NAMALWA (cell line): ENCODE data around the gene TRIM15.
"Not testable (repeated sequence)": the region's sequence is repeated elsewhere in the genome, so short reads cannot be mapped to it uniquely, and the experiment has no call there.

Source experiments
- DNase-seq: peaks from one replicate; pipeline ENCODE4 v3.0.0-alpha.2; 2015; ENCODE audit warnings: low spot score

The TRIM15 gene

DNA sequence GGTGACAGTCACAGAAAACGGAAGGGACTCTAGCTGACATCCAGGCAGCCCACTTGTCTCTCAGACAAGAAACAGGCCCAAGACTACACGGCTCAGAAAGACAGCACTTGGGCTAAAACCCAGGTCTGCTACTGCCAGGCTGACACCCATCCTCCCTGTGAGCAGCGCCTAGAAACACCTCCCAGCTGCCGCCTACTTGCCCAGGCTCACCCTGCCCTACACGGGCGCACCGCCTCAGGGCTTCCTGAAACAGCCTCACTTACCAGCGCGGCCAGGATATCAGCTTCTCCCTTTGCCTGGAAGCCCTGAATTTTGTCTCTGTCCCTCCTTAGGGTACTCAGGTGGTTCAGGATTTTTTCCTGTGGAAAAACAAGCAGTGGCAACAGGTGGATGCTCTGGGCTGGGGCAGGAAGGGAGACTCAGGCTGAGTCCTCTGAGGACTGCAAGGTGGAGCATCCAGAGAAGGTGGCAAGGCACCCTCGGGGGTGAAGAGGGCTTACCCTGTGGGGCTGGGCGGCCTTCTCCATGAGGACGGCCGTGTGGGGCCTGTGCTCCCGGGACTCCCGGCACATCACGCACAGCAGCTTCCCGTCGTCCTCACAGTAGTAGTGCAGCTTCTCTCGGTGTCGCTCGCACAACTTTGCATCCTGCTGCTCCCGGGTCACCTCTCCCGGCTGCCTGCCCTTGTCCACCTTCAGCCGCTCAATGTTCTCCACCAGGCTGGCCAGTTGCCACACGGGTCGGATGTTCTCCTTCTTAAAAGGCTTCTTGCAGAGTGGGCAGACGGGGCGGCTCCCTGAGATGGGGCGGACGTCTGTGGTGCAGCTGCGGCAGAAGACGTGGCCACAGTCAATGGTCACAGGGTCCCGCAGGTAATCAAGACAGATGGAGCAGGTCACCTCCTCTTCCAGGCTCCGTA lies 35.1 kb downstream of the TRIM15 start:
- no peak for DNase-seq

DNA sequence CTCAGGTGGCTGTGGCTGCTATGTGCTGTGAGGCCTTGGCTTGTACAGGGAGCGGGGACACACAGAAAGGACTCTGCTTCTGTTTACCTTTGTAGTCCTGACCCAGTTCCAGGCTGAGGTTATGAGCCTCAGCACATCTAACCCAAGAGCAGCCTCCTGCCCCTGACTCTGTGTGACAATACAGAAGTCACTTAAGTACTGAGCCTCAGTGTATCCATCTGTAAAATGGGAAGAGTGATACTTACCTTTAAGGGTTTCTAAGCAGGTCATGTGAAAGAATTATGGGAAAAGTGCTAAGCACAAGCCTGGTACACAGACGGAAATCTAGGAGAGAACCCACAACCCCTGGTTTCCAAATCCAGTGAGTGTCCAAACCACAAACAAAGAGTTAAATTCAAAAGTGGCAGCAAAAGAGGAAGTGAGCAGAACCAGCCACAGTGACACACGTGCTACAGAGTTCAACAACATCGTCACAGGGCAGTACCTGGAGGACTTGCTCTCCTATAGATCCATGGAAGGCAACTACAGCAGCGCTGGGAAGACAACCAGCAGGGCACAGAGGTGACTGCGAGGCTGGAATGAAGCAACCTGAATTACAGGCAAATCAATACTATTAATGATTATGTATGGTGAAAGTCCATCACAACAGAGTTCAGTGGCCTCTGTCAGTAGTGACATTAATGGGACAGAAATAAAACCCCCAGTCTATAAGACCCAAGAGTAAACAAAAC lies 37.4 kb downstream of the TRIM15 start:
- DNase-seq: peak; percentile 81

DNA sequence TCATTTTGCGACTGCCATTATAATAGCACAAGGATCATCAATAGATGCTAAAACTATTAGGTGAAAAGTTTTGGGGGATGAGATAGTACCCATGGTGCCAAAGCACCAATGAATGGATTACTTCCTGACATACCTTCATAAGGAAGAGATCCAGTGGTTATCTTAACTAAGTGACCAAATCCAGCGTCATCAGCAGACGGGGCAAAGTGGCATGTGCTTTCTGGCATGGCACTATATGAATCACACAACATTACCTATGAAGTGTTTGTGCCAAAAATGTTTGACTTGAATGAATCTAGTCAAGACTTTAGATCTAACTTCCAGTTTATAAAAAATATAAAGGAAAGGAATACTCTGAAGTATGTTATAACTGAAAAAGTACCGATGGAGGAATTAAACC lies 39.0 kb downstream of the TRIM15 start:
- no peak for DNase-seq

DNA sequence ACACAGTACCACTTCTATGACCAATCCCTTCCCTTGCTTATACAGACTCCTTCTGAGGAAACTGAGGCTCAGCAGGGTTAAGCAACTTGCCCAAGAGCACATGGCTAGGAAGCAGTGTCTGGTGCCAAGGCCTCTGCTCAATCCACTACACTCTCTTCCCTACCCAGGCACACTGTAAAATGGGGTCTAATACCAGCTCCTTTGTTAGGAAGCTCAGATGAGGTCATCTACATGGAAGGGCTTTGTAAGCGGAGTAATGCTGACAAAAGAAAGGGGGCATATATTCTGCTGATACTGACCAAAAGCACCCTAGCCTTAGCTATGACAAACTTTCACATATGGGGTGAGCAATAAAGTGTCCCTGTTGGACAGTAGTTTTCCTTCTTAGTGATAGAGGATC lies 40.8 kb downstream of the TRIM15 start:
- DNase-seq: no peak

DNA sequence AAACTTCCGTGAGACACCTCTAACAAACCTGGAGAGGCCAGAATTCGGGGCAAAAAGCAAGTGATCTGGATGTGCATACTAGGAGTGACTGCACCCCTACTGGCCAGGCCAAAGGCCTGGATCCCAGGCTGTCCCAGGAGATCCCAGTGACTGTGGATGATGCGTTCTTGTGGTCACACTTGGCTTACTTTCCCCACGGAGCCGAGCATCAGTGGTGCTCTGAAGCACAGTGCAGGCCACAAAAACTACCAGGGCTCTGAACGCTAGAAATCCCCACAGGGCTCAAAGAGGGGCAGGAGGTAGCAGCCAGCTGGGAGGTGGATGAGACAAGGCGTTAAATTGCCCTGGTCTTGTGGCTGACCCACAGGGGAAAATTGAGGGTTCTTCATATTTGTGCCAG lies 42.8 kb downstream of the TRIM15 start:
- no peak for DNase-seq

DNA sequence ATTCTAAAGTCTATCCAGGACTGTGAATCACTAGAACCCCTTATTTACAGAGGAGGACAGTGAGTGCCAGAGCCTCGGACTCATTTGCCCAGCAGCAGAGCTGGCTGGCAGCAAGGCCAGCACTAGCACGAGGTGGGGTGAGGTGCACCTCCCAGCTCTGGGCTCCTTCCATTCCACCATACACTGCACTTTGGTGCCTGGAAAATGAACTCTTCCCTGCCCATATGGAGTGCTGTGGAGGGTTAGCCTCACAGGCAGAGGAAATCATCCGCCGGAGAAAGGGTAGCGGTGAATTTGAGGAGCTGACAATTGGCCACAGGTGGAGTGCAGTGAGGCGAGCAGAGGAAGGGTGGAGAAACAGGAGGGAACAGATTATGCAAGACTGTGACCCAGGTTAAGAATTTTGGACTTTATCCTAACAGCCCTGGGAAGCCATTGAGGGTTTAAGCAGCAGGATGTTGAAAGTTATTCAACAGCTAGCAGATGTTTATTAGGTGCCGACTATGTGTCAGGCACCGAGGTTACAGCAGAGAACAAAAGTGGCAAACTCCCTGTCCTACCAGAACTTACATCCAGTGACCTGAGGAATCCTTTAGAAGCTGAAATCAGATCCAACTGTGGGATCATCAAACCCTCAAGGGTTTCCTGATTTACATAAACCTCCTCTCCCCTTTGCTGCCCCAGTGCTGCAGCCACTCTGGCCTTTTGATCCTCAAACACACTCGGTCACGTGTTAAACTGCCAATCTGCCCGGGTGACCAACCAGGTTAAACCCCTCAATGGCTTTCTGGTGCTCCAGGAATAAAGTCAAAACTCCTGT lies 43.7 kb downstream of the TRIM15 start:
- no peak for DNase-seq

DNA sequence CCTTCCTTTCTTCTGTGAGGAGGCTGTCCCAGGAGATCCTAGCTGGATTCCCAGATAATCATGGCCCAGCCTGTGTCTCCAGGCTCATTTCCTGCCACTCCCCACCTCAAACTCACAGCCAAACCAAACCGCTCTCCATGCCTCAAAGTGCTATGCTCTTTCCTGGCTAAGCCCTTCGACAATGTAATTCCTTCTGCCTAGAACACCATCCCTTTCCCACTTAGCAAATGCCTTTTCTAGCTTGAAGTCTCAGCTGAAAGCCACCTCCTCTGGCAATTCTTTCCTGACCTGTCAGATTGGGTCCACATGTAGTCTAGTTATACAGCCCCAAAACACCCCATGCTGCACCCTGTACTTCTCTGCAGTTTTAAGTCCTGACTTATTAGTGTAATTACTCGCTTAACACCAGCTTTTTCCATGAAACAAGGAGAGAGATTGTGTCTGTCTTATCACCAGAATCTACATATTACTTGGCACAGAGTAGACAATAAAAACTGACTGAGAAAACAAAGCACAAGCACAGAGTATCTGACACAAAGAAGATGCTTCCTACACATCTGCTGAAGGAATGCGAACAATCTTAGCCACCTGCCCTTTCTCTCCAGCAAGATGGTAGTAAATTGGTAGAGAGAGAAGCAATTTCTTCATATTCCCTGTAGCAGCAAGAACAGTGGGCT lies 44.4 kb downstream of the TRIM15 start:
- DNase-seq: no peak

DNA sequence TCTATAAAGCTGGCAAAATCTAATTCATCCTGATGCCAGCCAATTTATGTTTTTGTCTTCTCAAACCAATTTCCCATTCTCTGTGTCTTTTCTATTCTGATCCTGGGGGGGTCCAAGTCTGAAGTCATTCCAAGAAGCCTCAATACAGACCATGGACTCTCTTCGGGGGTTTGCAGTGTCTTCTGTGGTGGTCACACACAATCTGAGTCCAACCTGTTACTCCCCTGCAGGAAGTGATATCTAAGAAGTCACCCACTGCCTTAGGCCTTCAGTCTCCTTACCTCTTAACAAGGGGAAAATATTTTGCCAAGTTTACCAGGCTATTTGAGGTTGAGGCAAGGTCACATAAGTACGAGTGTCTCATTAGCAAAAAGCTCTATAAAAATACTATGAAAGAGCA lies 48.0 kb downstream of the TRIM15 start:
- DNase-seq: no peak

DNA sequence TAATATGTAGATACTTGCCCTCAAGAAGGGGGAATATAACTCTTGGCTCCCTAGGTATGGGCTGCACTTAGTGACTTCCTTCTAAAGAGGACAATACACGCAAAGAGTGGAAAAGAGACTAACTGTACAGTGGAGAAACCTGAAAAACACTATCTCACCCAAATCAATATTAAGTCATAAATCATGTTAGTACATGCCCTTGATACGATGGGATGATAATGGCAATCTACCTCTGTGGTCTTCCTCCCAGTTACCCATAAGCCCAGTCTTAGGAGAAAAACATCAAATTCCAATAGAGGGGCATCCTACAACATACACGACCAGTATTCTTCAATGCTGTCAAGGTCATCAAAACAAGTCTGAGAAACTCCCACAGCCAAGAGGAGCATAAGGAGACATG lies 48.6 kb downstream of the TRIM15 start:
- peak; percentile 19 for DNase-seq

DNA sequence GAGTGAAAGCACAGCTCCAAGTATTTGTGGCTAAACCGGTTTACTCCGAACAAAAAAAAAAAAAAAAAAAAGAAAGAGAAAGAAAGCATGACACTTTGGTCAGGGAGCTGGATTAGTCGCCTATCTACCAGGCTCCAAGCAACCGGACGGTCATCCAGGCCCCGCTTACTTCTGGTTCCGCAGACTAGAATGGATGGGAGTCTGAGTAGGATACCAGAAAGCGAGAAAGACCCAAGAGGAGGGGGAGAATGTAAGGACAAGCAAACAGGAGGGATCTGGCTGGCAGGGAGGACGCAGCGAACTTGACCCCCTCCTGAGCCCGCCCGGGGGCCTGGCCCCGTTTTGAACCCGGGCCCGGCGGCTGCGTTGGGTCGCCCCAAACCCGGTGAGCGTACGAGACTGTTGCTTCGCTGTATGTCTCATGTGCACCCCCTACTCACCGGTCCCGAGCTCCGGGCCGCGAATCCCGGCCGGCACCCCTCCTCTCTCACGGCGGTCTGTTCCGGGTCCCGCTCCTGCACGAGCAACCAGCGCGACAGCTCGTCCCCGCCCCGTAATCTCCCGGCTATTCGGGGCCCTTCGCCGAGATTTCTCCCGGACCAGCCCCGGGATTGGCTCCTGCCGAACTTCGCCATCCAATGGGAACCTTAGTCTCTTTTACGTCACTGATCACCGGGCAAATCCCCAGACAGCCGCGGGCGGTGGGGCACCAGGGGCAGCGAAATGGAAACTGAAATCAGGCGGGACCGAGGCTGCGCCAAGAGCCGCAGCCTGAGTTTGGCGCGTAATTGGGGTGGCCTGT lies 49.7 kb downstream of the TRIM15 start, which contains the start of gene TRIM26:
Gene TRIM26, minus strand, starts transcription at position 542 of the 802 bp plus-strand sequence. CDS start 14,303 bp downstream, outside the sequence.
- DNase-seq: peak; percentile 99

DNA sequence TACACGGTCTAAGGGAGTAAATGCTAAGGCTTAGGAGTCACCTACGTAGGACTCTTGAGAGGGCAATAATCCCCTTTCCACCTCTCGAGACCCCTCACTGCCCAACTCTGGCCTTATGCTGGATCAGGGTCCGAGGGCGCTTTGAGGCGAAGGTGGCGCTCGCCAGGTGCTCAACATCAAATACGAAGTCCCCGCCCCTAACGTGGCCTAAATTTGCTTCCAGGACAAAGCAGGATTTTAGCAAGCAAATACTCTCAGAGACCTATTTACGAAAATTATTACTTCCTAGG lies 50.3 kb downstream of the TRIM15 start:
- DNase-seq: no peak

DNA sequence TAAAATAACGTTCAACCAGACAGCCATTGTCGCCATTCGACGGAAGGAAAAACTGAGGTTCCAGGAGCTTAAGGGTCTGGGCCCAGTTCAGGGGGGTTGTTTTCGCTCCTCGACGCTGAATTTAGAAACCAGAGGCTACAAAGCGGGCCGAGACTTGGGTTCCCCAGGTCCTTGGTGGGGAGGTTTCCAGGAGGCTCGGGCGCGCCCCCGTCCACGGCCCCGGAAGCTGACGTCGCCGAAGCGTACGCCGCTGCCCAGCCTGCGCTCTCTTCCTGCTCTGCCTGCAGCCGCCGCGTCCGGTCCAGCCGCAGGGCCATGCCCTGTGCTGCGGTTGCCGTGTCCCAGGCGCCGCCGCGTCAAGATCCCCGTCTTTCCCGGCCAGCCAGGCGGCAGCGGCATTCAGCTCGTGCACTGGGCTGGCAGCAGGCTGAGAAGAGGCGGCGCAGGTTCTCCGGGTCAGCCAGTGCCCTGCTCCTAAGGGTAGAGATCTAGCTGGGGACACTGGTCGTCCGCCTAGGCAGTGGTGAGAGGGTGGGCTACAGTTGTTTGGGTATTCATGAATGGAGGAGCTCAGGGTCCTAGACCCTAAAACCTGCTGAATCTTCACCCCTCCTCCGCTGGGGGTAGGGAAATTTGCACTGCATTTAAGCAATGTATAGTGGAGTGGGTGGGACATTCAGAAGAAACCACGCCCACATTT lies 50.8 kb downstream of the TRIM15 start:
- DNase-seq: peak; percentile 79

DNA sequence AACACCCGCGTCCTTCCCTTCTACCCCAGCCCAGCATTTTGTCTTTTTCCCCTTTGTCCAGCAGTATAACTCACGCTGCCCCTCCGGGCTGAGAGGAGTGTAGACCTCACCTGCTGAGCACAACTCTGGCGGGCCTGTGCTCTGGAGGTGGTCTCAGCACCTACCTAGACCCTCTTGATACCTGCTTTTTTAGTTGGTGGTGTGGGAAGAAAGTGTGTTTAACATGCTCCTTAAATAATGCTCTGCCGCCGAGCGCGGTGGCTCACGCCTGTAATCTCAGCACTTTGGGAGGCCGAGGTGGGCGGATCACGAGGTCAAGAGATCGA lies 51.3 kb downstream of the TRIM15 start:
- no peak for DNase-seq

DNA sequence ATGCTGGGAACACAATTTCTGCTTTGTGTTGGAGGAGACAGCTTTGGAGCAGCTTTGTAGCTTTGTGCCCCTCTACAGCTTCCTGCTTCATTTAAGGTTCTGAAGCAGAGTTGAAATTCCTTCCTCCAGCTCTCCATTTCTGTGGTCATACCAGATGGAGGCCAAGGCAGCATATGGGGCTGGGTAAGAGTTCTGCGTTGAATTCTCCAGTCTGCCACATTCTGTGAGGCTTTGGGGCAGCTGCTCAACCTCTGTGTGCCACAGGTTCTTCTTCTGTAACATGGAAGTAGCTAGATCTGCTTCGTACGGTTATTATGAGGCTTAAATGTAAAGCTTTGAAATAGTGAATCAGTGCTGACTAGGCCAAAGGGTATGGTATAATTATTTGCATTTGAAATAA lies 52.8 kb downstream of the TRIM15 start:
- no peak for DNase-seq

DNA sequence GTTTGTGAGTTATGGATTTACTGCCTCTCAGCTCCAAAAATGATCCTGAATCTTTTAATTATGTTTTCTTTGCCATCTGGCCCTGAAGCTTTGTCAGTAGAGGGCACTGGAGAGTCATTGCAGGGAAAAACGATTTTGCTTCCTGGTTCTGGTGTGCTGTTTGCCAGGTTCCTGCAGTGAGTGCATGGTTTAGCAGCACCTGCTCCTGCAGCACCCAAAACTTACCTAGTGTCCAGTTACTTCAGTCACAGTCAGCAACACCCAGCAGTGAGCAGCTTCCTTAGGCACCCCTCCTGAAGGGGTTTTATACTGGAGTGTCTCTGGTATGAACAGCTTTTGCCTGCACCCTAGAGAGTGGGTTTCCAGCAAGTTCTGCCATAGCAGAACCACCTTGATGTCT lies 55.9 kb downstream of the TRIM15 start:
- DNase-seq: peak; percentile 79

DNA sequence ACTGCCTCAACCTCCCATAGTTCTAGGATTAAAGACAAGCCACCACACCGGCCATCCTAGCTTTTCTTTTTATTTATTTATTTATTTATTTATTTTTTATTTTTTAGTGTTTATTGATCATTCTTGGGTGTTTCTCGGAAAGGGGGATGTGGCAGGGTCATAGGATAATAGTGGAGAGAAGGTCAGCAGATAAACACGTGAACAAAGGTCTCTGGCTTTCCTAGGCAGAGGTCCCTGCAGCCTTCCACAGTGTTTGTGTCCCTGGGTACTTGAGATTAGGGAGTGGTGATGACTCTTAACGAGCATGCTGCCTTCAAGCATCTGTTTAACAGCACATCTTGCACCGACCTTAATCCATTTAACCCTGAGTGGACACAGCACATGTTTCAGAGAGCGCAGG lies 58.0 kb downstream of the TRIM15 start:
- not testable (repeated sequence) for DNase-seq

DNA sequence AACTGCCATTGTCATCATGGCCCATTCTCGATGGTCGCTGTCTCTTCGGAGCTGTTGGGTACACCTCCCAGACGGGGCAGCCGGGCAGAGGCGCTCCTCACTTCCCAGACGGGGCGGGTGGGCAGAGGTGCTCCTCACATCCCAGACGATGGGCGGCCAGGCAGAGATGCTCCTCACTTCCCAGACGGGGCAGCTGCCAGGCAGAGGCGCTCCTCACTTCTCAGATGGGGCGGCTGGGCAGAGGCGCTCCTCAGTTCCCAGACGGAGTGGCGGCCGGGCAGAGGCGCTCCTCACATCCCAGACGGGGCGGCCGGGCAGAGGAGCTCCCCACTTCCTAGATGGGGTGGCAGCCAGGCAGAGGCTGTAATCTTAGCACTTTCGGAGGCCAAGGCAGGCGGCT lies 58.6 kb downstream of the TRIM15 start:
- not testable (repeated sequence) for DNase-seq
